Measurements from ENCODE around the gene ANKDD1B. TPM values are rescaled to one million over a fixed set of nuclear protein-coding genes. Genes with fewer than 3 reads are reported as not detected.
A peak's percentile ranks its signal among the peaks of the same experiment; 100 is the strongest.

Gene ANKDD1B
- total RNA-seq, 2 experiments from 2014 or later: not detected

DNA sequence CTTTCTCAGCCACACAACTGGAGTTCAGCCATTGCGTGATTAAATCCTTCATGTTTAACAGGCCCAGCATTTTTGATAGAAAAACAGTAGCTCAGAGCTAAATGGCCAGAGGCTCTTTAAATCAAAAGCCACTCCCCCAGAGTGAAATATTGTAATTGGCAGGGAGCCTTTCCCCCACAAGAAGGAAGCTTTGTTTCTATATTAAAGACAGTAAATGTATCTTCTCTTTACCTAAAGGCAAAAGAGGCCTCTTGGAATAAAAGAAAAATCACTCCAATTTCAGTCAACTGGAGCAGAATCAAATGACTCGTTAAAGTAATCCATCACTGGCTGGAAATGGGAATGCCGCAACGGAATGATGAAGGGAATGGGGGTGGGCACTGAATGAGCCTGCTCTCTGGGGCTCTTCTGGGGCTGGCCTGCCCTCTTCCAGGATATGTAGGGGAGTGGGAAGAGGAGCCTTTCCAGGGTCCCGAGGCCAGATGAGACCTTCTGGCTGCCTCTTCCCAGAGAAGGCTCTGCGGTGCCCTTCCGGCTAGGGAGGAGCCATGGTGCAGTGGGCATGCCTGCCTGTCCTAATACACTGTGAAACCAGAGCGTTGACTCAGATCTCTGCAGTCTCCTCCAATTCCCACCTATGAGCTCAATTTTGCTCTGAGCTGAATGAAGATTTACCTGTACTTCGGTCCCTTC lies 45.2 kb downstream of the ANKDD1B start:
- no peaks in the 10 kb centered on the region for H3K9me3 Mint-ChIP-seq (ENCODE audit: low read depth)
- CTCF ChIA-PET: interaction anchor here (0.8 to 1.4 kb wide), 3 partner anchors 25 to 26 kb away, joined by 3 to 4 read pairs (median 3); no protein-coding TSS in a partner anchor
- ATAC-seq (no peak), DNase-seq (no peak)
- peaks cover 4% of the 10 kb centered on the region for H3K4me1 Mint-ChIP-seq
- H3K4me3 Mint-ChIP-seq: no peak overlapping the region
- no peaks in the 10 kb centered on the region for H3K27me3 Mint-ChIP-seq
- H3K27ac Mint-ChIP-seq: no peak overlapping the region
- no peaks in the 10 kb centered on the region for H3K36me3 Mint-ChIP-seq

DNA sequence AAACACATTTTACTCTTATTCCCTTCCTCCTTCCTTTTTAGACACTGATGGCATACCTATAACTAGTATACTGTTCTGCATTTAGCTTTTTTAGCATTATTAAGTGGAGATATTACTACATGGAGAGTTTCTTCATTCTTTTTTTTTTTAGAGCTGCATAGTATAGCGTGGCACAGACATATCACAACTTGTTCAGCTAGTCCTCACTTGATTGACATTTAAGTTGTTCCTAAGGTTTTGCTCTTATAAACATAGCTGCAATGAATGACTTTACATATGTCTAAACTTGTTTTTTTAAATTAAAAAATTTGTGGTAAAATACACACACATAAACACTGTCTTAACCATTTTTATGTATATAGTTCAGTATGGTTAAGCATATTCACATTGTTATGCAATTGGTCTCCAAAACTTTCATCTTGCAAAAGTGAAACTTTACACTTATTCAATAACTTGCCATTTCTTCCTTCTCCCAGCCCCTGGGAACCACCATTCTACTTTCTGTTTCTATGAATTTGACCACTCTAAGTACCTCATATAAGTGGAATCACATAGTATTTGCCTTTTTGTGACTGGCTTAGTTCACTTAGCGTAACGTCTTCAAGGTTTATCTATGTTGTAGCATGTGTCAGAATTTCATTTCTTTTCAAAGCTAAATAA lies 48.7 kb downstream of the ANKDD1B start:
- H3K9me3 Mint-ChIP-seq (ENCODE audit: low read depth): no peaks in the 10 kb centered on the region
- no peak for ATAC-seq
- no peaks in the 10 kb centered on the region for H3K27me3 Mint-ChIP-seq
- no peak for DNase-seq
- peaks cover 4% of the 10 kb centered on the region for H3K4me1 Mint-ChIP-seq
- H3K27ac Mint-ChIP-seq: no peak overlapping the region
- no peaks in the 10 kb centered on the region for H3K36me3 Mint-ChIP-seq
- no peak overlapping the region for H3K4me3 Mint-ChIP-seq
- CTCF ChIA-PET: no interaction called here

DNA sequence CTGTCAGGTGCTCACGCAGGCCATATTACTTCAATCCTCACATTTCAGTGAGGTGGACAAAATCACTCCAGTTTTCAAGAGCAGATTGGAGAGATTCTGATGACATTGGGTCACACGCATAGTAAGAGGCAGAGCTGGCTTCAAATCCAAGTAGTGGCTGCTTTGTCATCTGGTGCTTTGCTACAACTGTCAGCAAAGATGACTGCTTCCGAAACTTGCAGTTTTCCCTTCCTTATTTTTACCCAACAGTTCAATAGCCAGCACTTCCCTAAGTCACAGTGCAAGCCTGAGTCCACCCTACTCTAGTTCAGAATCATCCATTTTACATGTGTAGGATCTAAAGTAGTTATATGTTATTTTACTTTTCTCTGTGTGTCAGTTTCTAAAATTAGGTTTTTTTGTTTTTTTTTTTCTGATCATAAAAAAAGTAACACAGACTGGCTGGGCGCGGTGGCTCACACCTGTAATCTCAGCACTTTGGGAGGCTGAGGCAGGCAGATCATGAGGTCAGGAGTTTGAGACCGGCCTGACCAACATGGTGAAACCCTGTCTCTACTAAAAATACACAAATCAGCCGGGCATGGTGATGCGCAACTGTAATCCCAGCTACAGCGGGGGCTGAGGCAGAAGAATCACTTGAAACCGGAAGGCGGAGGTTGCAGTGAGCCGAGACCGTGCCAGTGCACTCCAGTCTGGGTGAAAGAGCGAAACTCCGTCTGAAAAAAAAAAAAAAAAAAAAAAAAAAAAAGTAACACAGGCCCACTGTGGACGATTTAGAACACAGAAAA lies 49.6 kb downstream of the ANKDD1B start:
- Mint-ChIP-seq H3K27me3 (no peaks in the 10 kb centered on the region), H3K4me3 (no peak overlapping the region), H3K9me3 (ENCODE audit: low read depth) (no peaks in the 10 kb centered on the region), H3K27ac (no peak overlapping the region), H3K36me3 (no peaks in the 10 kb centered on the region), H3K4me1 (peaks cover 4% of the 10 kb centered on the region)
- ATAC-seq (no peak), DNase-seq (no peak)
- CTCF ChIA-PET: no interaction called here

DNA sequence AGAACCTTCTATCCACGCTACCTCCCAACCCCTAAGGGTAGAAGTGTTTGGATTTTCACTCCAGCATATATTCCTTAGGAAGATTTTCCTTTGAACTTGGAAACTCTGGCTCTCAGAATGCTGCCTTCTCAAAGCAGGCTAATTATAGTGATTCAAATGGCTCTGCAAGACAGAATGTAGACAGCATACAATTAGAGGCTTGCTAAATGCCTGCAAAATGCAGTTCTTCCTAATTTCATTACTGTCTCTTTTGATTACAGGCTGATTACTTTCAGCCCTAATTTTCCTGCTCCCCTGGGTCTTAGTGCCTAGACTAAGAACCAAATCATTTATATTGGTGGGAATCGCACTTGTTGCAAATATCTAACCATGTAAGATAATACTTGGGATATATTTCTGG lies 50.8 kb downstream of the ANKDD1B start:
- ATAC-seq: no peak
- Mint-ChIP-seq H3K27me3 (no peaks in the 10 kb centered on the region), H3K4me3 (no peak overlapping the region), H3K27ac (no peak overlapping the region), H3K36me3 (no peaks in the 10 kb centered on the region), H3K4me1 (peaks cover 6% of the 10 kb centered on the region), H3K9me3 (ENCODE audit: low read depth) (no peaks in the 10 kb centered on the region)
- no peak for DNase-seq
- CTCF ChIA-PET: no interaction called here

DNA sequence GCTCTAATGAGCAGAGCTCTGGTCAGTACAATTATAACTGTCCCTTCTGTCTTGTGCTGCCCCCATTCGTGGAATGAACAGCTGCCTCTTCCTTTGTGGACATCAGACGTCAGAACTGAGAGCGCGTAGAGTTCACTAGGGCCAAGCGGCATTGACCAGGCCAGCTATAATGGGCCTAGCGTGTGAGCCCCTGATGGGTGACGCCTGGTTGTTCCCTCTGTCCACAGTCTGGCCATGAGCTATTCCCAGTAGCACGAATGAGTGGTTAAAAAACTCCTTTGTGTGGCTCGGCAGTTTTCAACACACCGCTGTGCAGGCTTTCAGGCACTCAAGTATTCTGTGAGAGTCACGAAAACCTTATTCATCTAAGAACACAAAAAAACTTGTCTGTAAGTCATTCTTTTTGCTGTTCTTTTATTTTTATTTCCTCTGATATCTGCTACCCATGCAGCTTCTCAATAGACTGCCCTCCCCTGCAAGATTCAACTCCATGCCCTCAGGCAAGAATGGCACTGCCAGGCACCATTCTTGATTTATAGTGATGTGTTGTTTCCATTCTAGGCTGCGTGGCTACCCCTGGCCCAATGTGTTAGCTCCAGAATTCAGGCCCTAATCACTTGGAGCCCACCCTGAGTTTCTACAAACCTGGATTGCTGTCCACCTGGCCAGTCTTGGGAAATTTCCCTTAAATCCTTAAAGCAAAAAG lies 52.5 kb downstream of the ANKDD1B start:
- Mint-ChIP-seq H3K36me3 (no peaks in the 10 kb centered on the region), H3K9me3 (ENCODE audit: low read depth) (no peaks in the 10 kb centered on the region), H3K27ac (no peak overlapping the region), H3K27me3 (no peaks in the 10 kb centered on the region), H3K4me3 (no peak overlapping the region), H3K4me1 (peaks cover 14% of the 10 kb centered on the region)
- CTCF ChIA-PET: no interaction called here
- DNase-seq (no peak), ATAC-seq (no peak)

DNA sequence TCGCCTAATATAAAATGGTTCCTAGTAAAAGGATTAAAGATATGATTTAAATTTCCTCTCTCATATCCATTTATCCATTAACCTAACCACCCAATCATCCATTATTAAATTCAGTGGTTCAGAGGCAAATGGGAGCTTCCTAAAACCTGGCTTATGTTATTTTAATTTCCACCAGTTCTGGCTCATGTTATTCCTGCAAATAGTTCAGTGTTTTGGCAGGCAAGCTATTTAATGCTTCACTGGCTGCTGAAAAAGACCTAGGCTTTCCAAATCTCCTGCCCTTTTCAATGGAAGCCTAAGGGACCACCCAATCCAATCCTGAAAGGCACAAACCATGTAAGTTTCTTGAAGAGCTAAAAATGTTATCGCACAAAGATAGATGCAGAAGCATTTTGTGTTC lies 53.7 kb downstream of the ANKDD1B start:
- no peaks in the 10 kb centered on the region for H3K27me3 Mint-ChIP-seq
- H3K4me3 Mint-ChIP-seq: no peak overlapping the region
- no peak for DNase-seq
- H3K36me3 Mint-ChIP-seq: no peaks in the 10 kb centered on the region
- no peak overlapping the region for H3K27ac Mint-ChIP-seq
- no peaks in the 10 kb centered on the region for H3K9me3 Mint-ChIP-seq (ENCODE audit: low read depth)
- CTCF ChIA-PET: interaction anchor here (0.6 kb wide), 1 partner anchor 239 kb away, joined by 3 read pairs; no protein-coding TSS in a partner anchor
- no peak for ATAC-seq
- peaks cover 24% of the 10 kb centered on the region for H3K4me1 Mint-ChIP-seq

DNA sequence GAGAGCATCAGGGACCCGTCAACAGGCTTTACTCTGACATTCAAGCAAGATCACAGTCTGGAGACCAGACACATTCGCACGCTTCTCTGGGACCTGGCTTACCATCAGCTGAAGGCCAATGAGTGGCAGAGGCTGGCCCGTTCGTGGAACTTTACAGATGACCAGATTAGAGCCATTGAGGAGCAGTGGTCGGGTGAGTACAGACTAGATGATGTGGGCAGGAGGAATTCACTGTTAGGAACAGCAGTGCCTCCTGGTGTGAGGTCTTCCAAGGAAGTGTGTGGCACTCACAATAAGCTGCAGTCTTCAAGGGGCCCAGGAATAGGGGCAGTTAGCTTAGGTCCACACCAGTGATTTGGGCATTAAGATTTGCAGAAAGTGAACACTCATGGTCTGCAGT lies 55.5 kb downstream of the ANKDD1B start:
- no peak for ATAC-seq
- no peak overlapping the region for H3K27ac Mint-ChIP-seq
- H3K4me1 Mint-ChIP-seq: peaks cover 37% of the 10 kb centered on the region
- H3K36me3 Mint-ChIP-seq: peaks cover 7% of the 10 kb centered on the region
- H3K4me3 Mint-ChIP-seq: no peak overlapping the region
- no peaks in the 10 kb centered on the region for H3K9me3 Mint-ChIP-seq (ENCODE audit: low read depth)
- no peaks in the 10 kb centered on the region for H3K27me3 Mint-ChIP-seq
- DNase-seq: no peak
- CTCF ChIA-PET: interaction anchor here (1.2 kb wide), 1 partner anchor 14 kb away, joined by 4 read pairs; no protein-coding TSS in a partner anchor

DNA sequence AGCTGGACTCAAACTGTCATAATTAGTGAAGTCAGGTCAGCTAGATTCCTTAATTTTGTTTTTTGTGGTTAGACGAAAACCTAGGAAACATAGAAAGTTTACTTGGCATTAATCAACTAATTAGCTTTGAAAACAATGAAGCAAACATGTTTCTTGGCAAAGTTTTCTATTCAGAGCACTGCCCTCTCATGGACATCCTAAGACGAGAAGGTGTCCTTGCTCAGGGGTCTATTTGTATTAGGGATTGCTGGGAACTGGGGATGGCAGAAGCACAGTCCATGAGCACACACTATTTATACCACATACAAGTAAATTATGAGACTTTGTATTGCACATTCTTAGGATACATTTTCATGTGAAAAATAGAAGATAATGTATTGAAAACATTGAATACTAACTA lies 56.3 kb downstream of the ANKDD1B start:
- Mint-ChIP-seq H3K4me3 (no peak overlapping the region), H3K4me1 (peaks cover 37% of the 10 kb centered on the region), H3K27me3 (no peaks in the 10 kb centered on the region), H3K9me3 (ENCODE audit: low read depth) (no peaks in the 10 kb centered on the region), H3K36me3 (peaks cover 14% of the 10 kb centered on the region), H3K27ac (no peak overlapping the region)
- DNase-seq: no peak
- CTCF ChIA-PET: interaction anchor here (1.0 kb wide), 1 partner anchor 431 kb away, joined by 3 read pairs; the partner anchor contains the start of gene ANKRD31
- ATAC-seq: no peak

DNA sequence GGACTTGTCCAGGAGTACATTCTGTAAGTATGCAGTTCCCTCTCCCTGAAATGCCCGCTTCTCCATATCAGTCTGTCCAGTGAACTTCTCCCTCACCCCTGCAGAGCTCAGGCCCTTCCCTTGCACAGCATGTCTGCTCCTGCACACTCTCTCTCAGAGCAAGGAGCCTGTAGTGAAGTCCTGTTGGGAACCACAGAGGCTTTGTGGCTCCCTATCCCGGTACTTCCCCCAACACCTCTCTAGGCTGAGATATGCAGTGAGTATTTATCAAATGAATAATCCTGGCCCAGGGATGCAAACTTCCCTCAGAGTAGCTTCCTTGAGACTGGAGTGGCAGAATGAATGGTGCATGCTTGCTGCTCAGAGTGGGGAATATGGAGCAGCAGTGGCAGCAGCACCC lies 57.2 kb downstream of the ANKDD1B start:
- DNase-seq: no peak
- H3K27me3 Mint-ChIP-seq: no peaks in the 10 kb centered on the region
- CTCF ChIA-PET: interaction anchor here (1.0 to 1.6 kb wide), 4 partner anchors 11 to 432 kb away, joined by 3 to 6 read pairs (median 3); partner anchors contain the start of gene ANKRD31
- peaks cover 37% of the 10 kb centered on the region for H3K4me1 Mint-ChIP-seq
- no peak overlapping the region for H3K4me3 Mint-ChIP-seq
- H3K9me3 Mint-ChIP-seq (ENCODE audit: low read depth): no peaks in the 10 kb centered on the region
- peaks cover 19% of the 10 kb centered on the region for H3K36me3 Mint-ChIP-seq
- no peak overlapping the region for H3K27ac Mint-ChIP-seq
- ATAC-seq: no peak

DNA sequence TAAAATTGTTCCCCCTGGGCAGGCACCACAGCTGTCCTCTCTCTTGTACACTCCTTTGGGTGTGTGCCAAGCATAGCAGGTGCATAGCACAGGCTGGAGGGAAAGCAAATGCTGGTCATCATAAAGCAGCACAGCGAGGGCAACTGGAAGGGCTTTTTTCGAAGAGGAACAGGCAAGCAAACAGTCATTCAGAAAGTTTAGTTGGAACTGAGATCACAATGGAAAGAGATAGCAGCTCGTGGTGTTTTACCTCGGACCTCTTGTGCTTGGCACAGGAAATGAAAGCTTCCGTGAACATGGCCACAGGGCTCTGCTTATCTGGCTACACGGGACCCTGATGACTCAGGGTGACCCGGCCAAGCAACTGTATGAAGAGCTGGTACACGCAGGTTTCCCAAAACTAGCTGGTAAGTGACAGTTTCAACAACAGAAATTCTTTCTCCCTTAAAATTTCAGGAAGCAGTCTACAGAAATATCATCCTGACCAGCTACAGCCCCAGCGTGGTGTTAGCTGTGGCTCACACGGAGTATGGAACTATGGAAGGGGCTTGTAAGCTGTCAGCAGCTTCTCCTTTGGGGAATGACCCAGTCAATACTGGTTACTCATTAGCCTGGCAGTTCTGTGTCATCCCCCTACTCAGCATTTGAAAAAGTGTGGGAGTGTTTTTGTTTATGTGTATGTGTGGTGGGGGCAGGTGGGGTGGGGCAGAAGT lies 57.9 kb downstream of the ANKDD1B start:
- H3K9me3 Mint-ChIP-seq (ENCODE audit: low read depth): no peaks in the 10 kb centered on the region
- peaks cover 37% of the 10 kb centered on the region for H3K4me1 Mint-ChIP-seq
- H3K4me3 Mint-ChIP-seq: peak overlapping the region; percentile 65
- CTCF ChIA-PET: interaction anchor here (1.0 to 1.6 kb wide), 7 partner anchors 9 to 744 kb away, joined by 3 to 6 read pairs (median 3); partner anchors contain the start of genes ANKRD31 and HMGCR
- peaks cover 22% of the 10 kb centered on the region for H3K36me3 Mint-ChIP-seq
- peak; percentile 99 for ATAC-seq
- H3K27me3 Mint-ChIP-seq: no peaks in the 10 kb centered on the region
- H3K27ac Mint-ChIP-seq: peak overlapping the region; percentile 87
- DNase-seq: peak; percentile 85

DNA sequence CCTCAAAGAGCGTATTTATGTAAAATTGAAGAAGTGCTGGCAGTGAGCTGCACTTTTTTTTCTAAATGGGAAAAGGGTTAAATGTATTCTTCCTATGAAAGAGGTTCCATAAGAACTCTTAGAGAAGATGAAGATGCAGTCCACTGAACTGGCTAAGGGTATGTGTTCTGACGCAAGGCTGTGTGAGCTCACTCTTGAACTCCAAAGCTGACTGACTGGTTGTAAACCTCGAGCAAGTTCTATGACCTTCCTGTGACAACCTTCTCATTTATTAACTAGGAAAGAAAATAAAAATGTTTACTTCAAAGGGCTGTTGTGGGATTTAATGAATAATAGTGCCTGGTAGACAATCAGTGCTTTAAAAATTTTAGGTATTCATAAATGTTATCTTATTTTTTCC lies 59.3 kb downstream of the ANKDD1B start:
- Mint-ChIP-seq H3K9me3 (ENCODE audit: low read depth) (no peaks in the 10 kb centered on the region), H3K27ac (no peak overlapping the region), H3K4me3 (no peak overlapping the region), H3K36me3 (peaks cover 25% of the 10 kb centered on the region), H3K4me1 (peaks cover 37% of the 10 kb centered on the region), H3K27me3 (no peaks in the 10 kb centered on the region)
- ATAC-seq (no peak), DNase-seq (no peak)
- CTCF ChIA-PET: interaction anchor here (1.1 kb wide), 1 partner anchor 12 kb away, joined by 3 read pairs; no protein-coding TSS in a partner anchor

DNA sequence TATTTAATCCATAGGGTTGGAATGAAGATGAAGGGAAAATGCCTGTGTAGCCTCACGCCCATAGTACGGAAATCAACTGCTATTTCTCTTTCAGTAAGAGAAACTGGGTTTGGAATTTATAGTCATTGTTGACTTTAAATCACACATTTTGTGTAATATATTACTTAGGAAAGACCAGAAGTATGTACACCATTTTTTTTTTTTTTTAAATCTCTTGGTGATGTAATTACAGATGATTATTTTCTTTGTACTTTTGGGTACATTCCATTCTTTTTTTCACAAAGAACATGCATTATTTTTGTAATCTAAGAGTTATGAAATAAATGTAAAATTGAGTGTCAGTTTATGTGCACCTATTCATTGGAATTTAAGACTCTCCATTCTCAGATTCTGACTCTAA lies 60.3 kb downstream of the ANKDD1B start:
- Mint-ChIP-seq H3K4me3 (no peak overlapping the region), H3K36me3 (peaks cover 29% of the 10 kb centered on the region), H3K4me1 (peaks cover 35% of the 10 kb centered on the region), H3K27ac (no peak overlapping the region), H3K27me3 (no peaks in the 10 kb centered on the region), H3K9me3 (ENCODE audit: low read depth) (no peaks in the 10 kb centered on the region)
- DNase-seq (no peak), ATAC-seq (no peak)
- CTCF ChIA-PET: no interaction called here

Data from activated CD8-positive, alpha-beta memory T cell treated with anti-CD3 and anti-CD28 coated beads, Interleukin-2, amount 10 ng/mL, durations not matched to agents 7 days and 5 days (primary cell).